HG03025 (cell line): ENCODE results near the gene ATG16L1.

Experiments
- ATAC-seq: cut with Tn5 transposase; IDR thresholded peaks from one replicate; pipeline ENCODE4 v1.9.1; 2021; ENCODE audit warnings: mild to moderate bottlenecking, moderate library complexity; ENCODE audit not compliant: unreplicated experiment, low FRiP score

ATG16L1 gene

DNA sequence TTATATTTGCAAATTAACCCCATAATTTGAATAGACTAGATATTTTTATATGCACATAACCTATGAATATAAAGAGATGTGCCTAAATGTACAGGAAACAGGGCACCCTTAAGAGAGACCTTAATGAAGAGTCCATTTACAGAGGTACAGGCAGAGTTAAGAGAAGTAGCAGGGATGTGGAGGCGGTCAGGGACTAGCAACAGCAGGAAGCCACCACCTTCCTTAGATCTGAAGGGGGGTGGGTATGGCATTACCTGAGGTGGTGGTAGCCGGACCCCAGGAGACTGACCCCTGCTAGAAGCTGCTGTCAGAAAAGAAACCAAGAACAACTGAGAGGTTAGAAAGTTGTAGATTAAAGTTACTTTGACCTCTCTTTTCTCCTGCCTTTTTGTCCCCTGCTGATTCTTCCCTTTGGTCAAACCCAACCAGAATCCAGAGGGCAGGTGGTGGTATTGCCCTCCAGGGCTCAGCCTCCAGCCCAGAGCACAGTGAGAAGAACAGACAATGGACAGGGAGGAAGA lies 24.9 kb upstream of the ATG16L1 start:
- no peak for ATAC-seq

DNA sequence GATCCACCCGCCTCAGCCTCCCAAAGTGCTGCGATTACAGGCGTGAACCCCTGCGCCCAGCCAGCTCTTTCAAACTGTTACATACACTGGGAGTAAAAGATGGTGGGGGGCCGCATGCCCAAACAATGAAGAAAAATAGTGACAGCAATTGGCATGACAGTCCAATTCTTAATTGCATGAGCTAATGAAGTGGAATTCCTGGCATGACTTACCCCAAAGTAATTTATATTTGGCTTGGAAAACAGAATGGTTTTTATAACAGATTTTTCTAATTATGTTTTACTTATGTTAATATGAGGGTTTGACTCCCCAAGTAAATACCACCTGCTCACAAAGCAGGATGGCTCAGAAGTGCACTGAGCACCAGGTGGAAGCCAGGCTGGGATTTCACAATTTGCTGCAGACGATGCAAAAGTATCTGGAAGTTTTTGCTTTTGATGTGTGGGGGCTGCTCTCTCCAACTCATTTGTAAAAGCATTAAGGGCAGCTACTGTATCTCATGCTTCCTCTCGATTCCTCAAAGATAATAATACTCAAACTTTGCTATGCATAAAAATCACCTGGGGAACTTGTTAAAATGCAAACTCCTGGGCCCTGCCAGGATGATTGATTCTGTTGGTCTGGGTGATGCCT lies 24.0 kb upstream of the ATG16L1 start:
- no peak for ATAC-seq

DNA sequence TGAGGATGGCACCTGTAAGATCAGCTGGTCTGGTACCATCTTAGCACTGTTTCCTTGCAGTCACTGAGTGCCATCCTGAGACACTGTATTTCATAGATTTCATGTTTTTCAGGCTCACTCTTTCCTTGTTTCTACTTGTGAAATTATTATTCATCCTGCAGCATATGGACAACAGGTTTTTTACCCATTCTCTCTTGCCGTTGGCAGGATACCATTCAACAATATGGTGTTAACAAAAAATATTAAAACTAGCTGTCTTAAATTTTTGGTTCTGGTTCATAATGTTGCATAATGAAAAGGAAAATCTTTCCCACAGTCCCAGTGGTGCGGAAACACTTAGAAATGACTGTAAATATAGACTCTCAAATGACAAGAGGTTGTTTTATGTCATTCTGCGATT lies 23.1 kb upstream of the ATG16L1 start:
- no peak for ATAC-seq

- no peak for ATAC-seq
Observed at GRCh38 chr2:233233618-233234230, 17.7 kb upstream of the ATG16L1 start.

- ATAC-seq = no peak
Observed at GRCh38 chr2:233234264-233234663, 17.2 kb upstream of the ATG16L1 start.

GRCh38 chr2:233234996-233235395 lies 16.5 kb upstream of the ATG16L1 start:
- no peak for ATAC-seq

DNA sequence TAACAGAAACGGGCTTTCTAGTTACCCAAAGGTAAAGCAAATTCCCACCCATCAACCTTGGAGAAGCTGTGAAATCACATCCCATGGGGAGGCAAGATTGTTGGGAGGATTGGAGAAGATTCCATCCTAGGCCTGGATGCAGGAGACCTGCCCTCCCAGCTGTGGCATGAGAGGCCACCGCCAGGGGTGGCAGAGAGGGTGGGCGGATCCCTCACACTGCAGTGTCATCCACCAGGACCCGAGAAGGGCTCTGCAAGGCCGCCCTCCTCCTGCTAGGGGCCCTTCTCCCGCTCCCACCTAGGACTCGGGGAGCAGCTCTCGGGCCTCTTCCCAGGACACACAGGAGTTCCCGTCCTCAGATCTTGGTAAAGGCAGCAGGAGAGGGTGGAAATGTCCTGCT lies 15.5 kb upstream of the ATG16L1 start:
- no peak for ATAC-seq

DNA sequence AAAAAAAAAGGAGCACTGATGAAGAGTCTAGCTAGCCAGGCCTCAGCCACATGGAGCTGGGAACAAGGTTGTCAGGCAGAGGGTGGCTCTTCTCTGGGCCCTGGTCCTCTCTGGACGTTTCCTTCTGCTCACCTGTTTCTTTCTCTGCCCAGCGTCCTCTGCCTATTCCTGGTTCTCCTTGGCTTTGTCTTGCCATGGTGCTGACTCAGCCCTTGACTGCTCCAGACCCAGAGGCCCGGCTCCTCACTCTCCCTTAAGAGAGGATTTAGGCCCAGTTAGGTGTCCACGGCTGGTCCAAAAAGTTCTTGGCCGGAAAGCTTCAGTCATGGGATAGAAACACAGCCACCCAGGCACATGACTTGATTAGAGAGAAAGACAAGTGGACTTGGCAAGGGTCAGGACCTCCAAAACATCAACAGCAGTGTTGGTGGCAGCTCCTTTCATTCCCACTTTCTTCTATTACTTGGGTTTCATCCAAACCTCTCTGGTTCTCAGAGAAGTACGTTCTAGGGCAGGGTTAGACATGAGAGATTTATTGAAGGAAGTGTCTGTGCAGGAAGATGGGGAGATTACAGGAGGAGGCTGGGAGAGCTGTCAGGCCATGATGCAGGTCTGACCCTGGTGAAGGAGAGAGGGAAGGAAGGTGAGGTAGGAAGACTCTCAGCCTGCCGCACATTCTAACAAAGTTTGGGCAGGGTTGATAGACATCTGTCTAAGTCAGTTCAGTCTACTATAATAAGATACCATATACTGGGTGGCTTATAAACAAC lies 14.5 kb upstream of the ATG16L1 start:
- ATAC-seq = no peak

- ATAC-seq = no peak
Observed at GRCh38 chr2:233240897-233241296, 10.6 kb upstream of the ATG16L1 start.

DNA sequence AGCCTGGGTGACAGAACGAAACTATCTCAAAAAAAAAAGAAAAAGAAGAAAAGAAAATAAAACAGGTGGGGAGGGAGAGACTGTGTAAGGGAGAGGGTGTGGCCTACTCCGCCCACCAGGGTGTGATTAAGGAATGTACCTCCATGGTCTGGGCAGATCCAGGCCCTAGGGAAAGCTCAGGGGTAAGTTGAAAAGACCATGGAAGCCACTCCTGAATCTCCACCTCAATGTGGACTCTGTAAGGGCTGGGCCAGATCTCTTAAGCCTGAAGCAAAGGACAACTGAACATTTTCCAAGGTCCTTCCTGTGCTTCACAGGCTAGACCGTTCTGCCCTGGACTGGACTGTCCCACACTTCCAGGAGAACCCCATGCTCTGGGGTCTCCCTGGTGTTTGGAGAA lies 9.7 kb upstream of the ATG16L1 start:
- no peak for ATAC-seq

GRCh38 chr2:233242231-233242927 lies 9.1 kb upstream of the ATG16L1 start:
- no peak for ATAC-seq

- ATAC-seq = no peak
Observed at GRCh38 chr2:233243348-233243747, 8.1 kb upstream of the ATG16L1 start.

DNA sequence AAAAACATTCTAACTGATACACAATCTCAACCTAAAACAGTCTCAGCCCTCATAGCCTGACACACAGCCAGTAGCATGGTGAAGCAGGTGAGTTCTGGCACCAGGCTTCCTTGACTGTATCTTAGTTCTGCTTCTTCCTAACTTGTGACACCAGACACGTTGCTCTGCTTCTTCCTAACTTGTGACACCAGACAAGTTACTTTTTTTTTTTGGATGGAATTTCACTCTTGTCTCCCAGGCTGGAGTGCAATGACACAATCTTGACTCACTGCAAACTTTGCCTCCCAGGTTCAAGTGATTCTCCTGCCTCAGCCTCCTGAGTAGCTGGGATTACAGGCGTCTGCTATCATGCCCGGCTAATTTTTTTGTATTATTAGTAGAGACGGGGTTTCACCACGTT lies 6.7 kb upstream of the ATG16L1 start:
- ATAC-seq = no peak

- no peak for ATAC-seq
Observed at GRCh38 chr2:233245406-233245805, 6.1 kb upstream of the ATG16L1 start.

DNA sequence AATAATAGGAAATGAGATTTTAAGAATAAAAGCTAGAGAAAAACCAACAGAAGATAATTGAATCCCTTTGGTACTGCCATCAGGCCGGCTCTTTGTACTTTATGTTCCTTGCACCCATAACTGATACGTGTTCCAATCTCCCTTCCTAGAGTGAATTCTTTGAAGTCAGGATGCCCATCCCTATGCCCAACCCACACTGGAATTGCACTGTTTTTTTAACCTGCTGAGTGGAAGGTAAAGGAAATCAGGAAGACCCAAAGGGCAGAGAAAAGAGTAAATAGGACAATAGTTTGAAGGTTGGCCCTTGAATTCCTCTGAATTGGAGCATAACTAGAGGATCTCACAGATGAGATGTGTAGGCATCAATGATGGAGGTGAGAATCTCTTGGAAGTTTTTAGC lies 4.4 kb upstream of the ATG16L1 start:
- ATAC-seq = no peak

- ATAC-seq = no peak
Observed at GRCh38 chr2:233247744-233248143, 3.7 kb upstream of the ATG16L1 start.

DNA sequence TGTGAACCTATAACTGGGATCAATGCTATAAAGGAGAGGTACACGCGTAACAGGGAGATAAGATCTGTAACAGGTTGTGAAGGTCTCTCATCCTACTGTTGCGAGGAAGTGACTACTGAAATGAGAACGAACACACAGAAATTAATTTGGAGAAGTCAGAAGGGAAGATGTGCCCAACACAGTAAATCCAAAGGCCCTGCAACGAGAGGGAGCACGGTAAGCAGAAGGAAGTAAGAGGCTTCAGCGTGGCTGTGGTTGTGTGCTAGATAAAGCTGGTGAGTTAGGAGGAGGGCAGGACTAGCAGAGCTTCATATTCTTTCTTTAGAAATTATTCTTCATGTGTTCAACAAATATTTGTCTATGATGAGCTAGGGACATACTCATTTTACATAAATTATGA lies 2.5 kb upstream of the ATG16L1 start:
- ATAC-seq = no peak

DNA sequence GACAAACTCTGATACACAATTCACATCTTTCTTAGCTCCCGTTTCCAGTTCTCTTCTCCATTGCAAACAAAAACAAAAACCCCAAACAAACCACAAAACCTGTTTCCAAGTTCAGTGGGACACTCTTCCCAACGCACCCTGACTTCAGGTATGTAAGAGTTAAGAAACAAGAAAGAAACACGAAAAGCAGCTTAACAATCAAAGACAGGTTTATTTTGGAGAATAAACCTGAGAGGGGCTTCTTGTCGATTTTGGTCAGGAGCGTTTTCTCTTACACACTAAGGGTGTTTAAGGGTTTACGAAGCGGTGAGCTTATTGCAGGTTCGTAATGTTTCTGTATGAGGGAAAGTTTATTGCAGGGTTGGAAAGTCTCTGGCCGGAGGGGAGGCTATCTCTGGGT lies 905 bp upstream of the ATG16L1 start:
- ATAC-seq = no peak

GRCh38 chr2:233250985-233251305 lies 528 bp upstream of the ATG16L1 start:
- ATAC-seq = no peak

- ATAC-seq = no peak
Observed at GRCh38 chr2:233252227-233252626, 754 bp downstream of the ATG16L1 start.

- no peak for ATAC-seq
Observed at GRCh38 chr2:233255151-233255550, 3.7 kb downstream of the ATG16L1 start.
